ENCODE data around the gene TMEM151A.
"Not testable (repeated sequence)": the region's sequence is repeated elsewhere in the genome, so short reads cannot be mapped to it uniquely, and the experiment has no call there.

The TMEM151A gene

DNA sequence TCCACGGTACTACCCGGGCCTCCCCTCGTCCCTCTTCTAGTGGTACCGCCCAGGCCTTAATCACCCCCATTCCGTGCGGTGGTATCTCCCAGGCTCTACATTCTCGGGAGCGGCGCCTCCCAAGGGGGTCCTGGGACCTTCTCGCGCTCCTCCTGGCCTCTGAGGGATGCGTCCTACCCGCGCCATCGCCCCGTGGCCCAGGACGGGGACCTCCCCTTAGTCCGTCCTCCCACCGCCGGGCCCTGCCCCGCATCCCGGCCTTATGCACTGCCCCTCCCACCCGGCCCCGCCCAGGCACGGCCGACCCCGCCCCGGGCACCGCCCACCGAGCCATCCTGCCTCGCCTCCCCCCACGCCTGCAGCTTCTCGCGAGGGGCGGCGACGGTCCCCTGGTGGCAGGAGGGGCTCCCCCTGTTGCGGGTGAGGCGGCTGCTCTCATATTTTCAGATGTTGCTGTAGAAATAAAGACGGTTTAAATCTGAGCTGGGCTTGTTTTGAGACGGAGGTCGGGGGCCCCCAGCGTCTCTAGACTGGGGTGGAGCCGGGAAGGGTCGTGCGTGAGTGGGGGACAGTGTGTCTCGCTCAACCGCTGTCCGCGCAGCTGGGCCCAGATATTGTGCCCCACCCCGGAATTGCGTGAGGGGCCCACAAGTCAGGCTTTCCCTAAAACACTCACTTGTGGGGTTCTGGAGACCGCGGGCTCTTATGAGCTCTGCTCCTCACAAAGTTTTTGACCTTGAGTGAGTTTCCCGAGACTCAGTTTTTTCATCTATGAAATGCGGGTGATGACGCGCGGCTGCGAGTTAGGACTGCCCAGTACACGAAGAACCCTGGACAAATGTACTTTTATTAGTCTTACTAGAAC, 24.1 kb upstream of the TMEM151A start:
- DNase-seq (ENCODE audit: low read depth, low spot score), result peak; percentile 97

DNA sequence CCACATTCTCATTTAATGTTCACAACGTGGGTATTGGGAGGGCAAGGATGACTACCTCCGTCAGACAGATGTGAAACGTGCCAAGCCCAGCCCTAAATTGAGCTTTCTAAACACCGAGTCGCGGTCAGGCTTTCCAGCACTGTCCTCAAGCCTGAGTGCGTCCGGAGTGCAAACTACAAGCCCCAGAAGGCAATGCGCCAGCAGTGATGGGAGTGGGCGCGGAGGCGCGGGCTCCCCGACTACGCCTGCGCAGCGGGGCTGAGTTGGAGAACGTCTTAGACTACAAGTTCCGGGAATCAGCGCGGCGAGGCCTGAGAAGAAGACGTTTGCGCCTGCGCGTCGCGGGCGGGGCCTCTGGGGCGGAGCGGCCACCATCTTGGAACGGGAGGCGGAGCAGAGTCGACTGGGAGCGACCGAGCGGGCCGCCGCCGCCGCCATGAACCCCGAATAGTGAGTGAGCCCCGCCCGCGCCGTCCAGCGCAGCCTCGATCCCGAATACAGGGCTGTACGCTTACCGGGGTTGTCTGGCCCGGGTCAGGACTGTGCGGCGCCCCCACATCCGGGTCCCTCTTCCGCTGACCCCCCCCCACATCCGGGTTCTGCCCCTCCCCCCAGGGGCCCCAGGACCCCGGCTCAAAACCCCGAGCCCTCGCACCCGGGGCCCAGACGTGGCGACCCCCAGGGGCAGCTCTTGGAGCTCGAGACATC, 23.3 kb upstream of the TMEM151A start, which contains the start of gene RAB1B:
RAB1B (plus strand) TSS at position 396 of the 708 bp plus-strand sequence; CDS start at position 437, 41 bp downstream.
- peak; percentile 100 for DNase-seq (ENCODE audit: low read depth, low spot score)

DNA sequence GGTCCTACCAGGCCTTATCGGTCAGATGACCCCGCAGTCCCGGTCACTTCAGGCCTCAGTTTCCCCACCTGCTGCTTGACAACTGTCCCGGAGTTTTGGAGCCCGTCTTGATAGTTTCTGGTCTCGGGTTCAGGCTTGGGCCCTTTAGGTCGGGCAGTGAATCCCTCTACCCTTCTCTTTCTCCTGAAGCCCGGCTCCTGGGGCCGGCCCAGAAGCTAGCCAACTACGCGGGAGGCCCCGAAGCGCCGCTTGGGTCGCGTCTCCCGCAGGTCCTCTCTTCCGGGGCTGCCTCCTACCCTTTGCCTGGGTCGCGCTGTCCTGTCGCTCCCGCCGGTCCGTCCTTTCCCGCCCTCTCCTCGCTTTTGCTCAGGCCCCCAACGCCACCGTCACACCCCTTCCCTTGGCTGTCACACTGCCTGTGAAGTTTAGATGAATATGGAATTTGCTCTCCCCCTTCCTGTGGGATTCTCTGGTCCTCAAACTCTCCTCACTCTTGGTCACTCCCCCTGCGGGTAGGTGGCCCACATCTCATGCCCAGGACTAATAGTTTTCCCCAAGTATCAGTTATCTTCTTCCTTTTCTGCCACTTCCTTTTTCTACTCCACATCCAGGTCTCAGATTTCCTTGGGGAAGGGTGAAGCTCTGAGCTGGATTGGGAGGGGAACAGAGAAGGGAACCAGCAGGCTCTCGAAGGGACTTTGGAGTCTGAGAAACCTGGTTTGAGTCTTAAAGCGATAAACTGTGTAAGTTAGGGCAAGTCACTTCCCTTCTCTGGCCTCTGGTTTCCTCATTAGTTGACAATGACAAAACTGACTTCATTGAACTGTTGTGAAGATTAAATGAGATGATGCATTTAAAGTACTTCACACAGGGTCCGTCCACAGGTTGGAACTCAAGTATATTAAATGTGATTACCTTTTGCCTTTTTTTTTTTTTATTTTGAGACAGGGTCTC, 22.5 kb upstream of the TMEM151A start:
- peak; percentile 61 for DNase-seq (ENCODE audit: low read depth, low spot score)

DNA sequence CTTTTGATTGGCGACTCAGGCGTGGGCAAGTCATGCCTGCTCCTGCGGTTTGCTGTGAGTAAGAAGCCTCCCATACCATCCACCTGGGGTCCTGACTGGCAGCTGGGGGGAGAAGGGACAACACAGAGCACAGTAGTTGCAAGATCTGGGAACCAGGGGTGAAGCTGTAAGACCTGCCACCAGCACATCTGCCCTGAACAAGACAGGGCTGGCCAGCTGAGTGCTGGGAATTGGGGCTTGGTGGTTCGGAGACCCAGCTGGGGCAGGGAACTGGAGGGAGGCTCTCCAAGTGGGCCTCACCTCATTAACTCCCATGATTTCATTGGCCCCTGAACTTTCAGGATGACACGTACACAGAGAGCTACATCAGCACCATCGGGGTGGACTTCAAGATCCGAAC, 19.9 kb upstream of the TMEM151A start:
- DNase-seq (ENCODE audit: low read depth, low spot score), result no peak

DNA sequence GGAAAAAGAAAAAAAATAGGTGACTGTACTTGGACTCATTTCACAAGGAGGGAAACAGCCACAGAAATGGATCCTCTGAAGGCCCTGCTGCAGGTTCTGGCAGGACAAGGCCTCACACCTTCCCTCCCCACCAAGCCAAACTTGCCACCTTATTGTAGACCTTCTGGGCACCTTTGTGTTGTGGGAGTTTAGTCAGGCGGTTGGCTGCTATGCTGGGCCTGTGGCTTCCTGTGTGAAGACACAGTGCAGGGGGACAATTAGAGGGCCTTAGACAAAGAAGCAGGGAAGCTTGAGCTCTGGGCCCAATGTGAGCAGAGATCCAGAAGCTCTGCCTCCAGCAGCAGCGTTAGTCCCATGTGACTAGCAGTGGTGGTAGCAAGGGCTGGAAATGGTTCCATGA, 19.1 kb upstream of the TMEM151A start:
- no peak for DNase-seq (ENCODE audit: low read depth, low spot score)

DNA sequence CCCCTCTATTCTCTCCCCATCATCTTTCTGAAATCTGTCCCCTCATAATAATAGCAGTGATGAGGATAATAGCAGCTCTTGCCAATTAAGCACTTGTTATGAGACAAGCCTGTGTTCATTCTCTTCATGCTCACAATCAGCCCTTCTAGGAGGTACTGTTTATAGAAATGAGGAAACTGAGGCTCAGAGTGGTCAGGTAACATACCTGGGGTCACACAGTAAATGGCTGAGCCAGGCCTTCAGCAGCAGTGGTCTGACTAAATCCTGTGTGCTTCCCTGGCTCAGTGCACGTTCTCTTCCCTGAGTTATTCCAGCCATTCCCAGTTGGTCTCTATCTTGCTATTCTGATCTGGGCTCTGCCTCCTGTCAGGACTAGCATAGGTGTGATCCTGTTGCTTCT, 17.5 kb upstream of the TMEM151A start:
- no peak for DNase-seq (ENCODE audit: low read depth, low spot score)

DNA sequence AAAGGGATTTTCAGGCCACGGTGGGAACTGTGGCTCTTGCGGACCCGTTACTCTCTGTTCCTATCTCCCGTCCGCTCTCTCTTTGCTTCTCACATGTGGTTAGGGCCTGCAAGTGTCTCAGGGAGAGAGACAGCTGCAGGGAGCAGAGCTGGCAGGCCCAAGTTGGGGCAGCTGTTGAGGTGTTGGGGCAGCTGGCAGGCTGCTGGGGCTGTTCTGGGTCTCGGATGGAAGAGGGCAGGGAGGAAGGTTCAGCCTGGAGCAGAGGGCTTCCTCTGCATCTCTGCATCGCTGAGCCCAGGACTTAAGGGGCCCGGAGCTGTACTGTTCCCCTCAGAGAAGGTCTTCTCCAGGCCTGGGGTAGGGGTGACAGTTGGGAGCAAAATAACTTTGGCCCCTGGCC, 16.3 kb upstream of the TMEM151A start:
- DNase-seq (ENCODE audit: low read depth, low spot score), result no peak

DNA sequence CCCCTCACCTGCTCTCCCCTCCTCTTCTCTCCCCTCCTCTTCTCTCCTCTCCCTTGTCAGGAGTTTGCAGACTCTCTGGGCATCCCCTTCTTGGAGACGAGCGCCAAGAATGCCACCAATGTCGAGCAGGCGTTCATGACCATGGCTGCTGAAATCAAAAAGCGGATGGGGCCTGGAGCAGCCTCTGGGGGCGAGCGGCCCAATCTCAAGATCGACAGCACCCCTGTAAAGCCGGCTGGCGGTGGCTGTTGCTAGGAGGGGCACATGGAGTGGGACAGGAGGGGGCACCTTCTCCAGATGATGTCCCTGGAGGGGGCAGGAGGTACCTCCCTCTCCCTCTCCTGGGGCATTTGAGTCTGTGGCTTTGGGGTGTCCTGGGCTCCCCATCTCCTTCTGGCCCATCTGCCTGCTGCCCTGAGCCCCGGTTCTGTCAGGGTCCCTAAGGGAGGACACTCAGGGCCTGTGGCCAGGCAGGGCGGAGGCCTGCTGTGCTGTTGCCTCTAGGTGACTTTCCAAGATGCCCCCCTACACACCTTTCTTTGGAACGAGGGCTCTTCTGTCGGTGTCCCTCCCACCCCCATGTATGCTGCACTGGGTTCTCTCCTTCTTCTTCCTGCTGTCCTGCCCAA, 15.6 kb upstream of the TMEM151A start:
- no peak for DNase-seq (ENCODE audit: low read depth, low spot score)

DNA sequence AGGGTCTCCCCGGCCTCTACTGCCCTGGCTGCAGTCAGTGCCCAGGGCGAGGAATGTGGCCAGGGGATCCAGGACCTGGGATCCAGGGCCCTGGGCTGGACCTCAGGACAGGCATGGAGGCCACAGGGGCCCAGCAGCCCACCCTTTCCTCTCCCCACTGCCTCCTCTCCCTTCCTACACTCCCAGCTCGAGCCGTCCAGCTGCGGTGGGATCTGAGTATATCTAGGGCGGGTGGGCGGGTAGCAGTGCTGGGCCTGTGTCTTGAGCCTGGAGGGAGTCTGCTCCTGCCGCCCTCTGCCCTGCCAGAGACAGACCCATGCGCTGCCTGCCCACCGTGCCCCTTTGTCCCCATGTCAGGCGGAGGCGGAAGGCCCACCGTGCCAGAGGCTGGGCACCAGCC, 15.1 kb upstream of the TMEM151A start:
- DNase-seq (ENCODE audit: low read depth, low spot score), result not testable (repeated sequence)

DNA sequence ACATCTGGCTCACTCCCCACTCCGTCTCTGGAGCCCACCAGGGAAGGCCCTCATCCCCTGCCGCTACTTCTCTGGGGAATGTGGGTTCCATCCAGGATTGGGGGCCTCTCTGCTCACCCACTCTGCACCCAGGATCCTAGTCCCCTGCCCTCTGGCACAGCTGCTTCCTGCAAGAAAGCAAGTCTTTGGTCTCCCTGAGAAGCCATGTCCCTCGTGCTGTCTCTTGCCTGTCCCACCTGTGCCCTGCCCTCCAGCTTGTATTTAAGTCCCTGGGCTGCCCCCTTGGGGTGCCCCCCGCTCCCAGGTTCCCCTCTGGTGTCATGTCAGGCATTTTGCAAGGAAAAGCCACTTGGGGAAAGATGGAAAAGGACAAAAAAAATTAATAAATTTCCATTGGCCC, 14.6 kb upstream of the TMEM151A start:
- DNase-seq (ENCODE audit: low read depth, low spot score), result not testable (repeated sequence)

DNA sequence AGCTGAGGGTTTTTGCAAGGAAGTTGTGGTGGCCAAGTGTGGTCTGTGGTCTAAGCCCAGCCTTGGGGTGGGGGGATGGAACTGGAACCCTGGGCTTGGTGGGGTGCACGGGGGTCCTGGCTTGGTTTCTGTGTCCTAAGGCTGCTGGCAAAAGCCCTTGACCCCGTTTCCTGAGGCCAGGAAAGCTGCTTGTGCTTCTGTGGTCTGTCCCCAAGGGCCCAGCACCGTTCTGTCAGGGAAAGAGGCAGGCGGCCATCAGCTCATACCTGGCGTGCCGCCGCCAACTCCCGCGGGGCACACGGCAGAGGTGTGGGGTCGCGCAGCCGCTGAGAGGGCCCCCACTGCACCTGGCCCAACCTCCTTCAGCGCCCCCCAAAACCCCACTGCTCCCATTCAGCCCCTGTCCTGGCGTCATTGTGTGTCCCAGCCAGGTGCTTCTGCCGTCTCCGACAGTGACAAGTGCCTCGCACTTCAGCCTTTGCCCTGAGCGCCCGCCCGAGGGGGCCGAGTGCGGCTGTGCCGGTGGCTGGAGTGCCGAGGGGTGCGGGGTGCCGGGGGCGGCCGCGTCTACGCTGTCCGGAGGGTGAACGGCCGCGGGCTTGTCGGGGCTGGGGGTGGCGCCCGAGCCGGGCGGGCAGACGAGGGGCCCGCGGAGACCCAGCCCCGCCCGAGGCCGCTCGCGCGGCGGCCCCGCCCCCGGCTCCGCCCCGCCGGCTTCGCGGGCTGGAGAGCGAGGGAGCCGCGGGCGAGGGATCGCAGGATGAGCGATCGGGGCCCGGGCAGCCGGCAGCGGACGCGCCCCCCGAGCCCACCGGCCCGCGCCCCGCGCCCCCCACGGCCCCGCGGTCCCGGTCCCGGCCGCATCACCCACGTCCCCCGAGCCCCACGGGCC, 14.0 kb upstream of the TMEM151A start, which contains the start of gene CNIH2:
CNIH2 (plus strand) TSS at position 705 of the 892 bp plus-strand sequence. CDS start 282 bp downstream, outside the sequence.
- peak; percentile 68 for DNase-seq (ENCODE audit: low read depth, low spot score)

DNA sequence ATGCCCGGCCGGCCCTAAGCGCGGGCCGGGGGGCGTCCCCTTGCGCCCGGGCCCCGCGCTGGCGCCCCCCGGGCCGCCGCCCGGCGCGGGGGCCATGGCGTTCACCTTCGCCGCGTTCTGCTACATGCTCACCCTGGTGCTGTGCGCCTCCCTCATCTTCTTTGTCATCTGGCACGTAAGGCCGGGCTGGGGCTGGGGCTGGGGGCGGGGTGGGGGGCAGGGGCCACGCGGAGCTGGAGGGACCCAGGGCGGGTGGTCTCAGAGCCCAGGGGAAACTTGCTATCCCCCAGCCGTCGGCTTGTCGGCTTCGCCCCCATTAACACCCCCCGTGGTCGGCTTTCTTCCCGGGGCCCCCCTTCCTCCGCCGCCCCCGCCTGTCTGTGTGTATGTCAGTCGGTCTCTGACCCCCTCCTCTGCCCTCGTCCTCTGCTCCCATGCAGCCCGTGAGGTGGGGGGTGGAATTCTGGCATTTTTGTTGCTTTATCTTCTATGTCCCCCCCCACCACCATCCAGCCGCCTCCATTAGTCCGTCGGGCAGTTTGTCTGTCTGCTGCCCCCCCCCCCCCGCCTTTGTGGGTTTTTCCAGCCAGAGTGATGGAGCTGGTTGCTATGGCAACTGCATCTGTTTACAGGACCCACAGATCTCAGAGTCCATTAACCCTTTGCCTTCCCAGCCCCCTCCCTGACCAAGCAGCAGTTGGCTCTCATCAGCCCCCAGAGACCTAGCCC, 13.2 kb upstream of the TMEM151A start:
- DNase-seq (ENCODE audit: low read depth, low spot score), result peak; percentile 57

DNA sequence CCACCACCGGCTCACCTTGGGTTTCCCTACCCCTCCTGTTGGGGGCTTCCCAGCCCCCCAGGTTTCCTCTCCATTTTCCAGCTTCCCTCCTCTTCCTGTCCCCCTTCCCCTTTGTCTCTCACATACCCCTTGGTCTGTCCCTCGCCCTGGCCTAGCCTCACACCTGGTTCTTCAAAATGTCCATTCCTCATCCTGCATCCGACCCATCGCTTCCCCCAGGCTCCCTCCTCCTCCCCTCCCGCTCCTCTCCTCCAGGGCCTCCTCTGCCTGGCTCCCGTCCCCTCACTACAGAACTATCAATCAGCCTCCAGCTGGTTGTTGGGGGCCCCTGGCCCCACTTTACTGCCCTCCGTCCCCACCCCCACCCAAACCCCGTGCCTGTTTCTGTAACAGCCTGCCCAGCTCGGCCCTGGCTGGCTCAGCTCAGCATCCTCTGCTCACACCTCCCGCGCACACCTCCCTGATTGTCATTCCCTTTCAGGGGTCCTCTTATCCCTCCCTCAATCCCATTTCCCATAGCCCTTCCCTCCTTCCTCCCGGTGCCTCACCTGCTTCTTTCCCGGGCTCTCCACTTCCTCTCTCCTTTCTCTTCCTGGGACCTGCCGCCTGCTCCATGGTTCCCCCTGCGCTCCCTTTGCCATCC, 12.5 kb upstream of the TMEM151A start:
- DNase-seq (ENCODE audit: low read depth, low spot score), result no peak

DNA sequence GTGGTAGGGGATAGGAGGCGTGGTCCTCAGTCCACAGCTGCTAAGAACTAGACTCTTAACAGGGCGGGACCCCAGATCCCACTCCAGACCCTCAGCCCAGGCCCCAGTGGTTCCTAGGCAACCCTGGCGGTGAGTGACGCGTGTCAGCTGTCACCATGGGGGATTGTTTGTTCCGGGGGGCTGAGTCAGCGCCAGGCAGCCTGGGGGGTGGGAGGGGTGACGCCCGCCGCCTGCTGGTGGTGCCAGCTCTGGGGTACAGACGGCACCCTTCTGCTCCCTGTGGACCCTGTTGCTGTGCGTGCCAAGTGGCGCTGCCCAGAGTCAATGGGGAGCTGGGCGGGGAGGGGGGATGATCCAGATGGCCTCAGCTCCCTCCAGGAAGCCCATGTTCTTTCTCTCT, 11.3 kb upstream of the TMEM151A start:
- DNase-seq (ENCODE audit: low read depth, low spot score), result peak; percentile 46

DNA sequence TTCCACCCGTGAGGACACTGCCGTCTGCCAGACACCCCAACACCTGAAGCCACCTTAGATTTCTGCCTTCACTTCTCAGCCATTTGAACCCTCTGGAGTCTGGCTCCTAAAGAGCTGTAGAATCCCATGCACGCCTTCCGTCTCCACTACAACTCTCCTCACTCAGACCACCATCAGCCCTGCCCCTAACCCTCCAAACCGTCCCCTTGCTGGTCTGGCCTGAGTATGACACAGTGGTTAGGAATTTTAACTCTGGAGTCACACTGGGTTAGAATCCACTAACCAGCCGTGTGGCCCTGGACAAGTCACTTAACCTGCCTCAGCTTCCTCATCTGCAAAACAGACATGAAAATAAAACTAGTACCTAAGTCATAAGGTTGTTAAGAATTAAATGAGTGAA, 10.7 kb upstream of the TMEM151A start:
- DNase-seq (ENCODE audit: low read depth, low spot score), result no peak

DNA sequence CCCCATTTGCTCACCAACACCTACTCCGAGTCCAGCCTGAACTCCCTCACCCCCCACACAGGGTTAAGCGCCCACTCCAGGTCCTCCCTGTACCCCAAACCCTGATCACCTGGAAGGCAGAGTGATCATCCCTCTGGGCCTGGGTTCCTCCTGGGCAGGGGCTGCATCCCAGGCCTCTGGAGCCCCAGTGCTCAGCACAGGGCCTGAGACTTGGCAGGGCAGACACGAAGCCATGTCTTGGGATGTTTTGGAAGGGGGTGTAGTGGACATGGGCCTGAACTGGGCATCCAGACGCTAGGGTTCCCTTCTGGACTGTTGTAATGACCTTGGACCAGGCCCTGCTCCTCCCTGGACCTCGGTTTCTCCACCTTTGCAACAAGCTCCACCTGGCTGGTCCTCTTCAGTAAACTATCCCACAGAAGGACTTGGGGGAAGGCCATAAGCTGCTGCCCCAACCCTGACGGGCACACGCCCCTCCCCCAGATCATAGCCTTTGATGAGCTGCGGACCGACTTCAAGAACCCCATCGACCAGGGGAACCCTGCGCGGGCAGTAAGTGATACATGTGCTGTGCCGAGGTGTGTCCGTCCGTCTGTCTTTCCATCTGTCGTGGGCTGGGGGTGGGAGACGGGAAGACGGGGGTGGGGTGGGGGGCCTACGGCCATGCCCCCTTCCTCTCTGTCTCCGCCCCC, 9.8 kb upstream of the TMEM151A start:
- no peak for DNase-seq (ENCODE audit: low read depth, low spot score)

DNA sequence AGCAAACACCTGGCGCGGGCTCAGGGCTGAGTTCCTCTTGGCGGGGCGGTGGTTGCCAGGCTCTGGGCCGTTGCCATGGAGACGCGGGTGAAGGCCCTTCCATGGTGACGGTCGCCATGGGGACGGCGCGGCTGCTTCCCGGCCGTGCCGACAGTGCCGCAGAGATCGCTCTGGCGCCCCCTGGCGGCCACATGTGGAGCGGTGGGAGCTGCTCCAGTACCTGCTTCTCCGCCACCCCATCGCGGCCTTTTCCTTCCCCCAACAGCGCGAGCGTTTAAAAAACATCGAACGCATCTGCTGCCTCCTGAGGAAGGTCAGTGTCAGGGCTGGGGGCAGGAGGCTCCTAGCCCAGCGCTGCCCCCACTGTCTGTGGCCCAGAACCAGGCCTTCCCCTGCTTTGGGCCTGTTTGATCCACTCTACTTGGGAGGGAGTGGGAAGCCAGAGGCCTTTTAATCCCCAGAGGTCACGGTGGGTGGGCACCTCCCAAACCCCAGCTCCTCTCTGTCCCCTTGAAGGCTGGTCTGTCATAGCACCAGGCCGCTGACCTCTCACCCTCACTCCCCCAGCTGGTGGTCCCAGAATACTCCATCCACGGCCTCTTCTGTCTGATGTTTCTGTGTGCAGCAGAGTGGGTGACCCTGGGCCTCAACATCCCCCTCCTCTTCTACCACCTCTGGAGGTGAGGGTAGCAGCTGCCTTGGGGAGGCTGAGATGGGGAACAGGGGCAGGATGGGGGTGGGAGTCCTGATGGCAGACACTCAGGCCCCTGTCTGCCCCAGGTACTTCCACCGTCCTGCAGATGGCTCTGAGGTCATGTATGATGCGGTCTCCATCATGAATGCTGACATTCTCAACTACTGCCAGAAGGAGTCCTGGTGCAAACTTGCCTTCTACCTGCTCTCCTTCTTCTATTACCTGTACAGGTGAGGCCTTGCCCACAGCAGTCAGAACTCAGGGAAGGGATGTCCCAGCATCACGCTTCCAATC, 8.9 kb upstream of the TMEM151A start:
- peak; percentile 99 for DNase-seq (ENCODE audit: low read depth, low spot score)
